IPS-15b (cell line): Measurements from ENCODE around the gene TDRD10.

Experiments used
- H3K27me3 ChIP-seq: one replicate; pipeline ENCODE4 v1.6.1; 2013; ENCODE audit warnings: low read length; ENCODE audit not compliant: control insufficient read depth, insufficient read depth
- H3K36me3 ChIP-seq: one replicate; pipeline ENCODE4 v1.6.1; 2013; ENCODE audit warnings: low read length; ENCODE audit not compliant: control insufficient read depth, insufficient read depth
- H3K4me1 ChIP-seq: one replicate; pipeline ENCODE4 v1.6.1; 2013; ENCODE audit warnings: mild to moderate bottlenecking, low read length; ENCODE audit not compliant: control insufficient read depth, insufficient read depth
- H3K4me3 ChIP-seq: one replicate; pipeline ENCODE4 v1.5.1; 2013; ENCODE audit warnings: low read depth, low read length
- H3K9ac ChIP-seq: one replicate; pipeline ENCODE4 v1.6.1; 2013; ENCODE audit warnings: low read depth, mild to moderate bottlenecking, low read length
- H3K9me3 ChIP-seq: one replicate; pipeline ENCODE4 v1.6.1; 2013; ENCODE audit warnings: mild to moderate bottlenecking, low read length; ENCODE audit not compliant: control insufficient read depth, insufficient read depth

The TDRD10 gene

DNA sequence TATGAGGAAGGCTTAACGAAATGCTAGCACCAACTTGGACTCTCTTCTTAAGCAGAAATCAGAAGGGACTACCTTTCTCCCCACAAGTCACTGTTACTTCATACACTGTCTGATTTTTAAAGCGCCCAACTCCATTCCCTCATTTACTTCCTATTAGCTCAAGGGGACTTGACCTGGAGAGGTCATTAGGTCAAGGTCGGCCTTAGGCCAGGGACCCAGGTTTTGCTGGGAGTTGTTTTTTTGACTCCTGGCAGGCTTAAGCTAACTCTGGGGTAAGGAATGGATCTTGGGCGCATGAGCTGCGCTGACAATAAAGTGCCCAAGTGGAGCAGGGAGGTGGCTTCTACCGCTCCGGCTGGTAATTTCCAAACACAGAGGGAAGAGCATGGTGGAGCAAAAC, 89.2 kb downstream of the TDRD10 start:
- H3K36me3 ChIP-seq = peaks cover 59% of the 10 kb centered on the region
- H3K9ac ChIP-seq = no peak overlapping the region
- H3K4me3 ChIP-seq = no peak overlapping the region
- no peaks in the 10 kb centered on the region for H3K27me3 ChIP-seq
- no peaks in the 10 kb centered on the region for H3K9me3 ChIP-seq
- H3K4me1 ChIP-seq = no peaks in the 10 kb centered on the region

DNA sequence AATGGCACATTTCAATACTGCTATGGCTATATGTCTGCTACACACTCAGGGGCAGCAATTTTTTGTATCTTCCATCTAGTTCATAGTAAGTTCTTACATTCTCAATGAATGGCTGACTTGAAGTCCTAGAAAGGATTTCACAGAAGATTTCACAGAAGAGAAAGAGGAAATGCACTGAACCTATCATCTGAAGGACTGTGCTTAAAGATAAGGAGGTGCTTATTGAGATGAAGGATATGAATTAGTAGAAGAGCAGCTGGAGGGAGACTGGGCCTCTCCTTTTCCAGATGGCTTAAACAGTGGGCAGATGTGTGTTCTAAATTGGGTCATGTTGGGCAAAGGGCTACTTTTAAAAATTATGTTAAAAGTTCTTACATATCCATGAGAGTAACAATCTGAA, 91.4 kb downstream of the TDRD10 start:
- no peaks in the 10 kb centered on the region for H3K27me3 ChIP-seq
- H3K4me1 ChIP-seq = no peaks in the 10 kb centered on the region
- no peaks in the 10 kb centered on the region for H3K9me3 ChIP-seq
- no peak overlapping the region for H3K4me3 ChIP-seq
- peaks cover 61% of the 10 kb centered on the region for H3K36me3 ChIP-seq
- H3K9ac ChIP-seq = no peak overlapping the region

DNA sequence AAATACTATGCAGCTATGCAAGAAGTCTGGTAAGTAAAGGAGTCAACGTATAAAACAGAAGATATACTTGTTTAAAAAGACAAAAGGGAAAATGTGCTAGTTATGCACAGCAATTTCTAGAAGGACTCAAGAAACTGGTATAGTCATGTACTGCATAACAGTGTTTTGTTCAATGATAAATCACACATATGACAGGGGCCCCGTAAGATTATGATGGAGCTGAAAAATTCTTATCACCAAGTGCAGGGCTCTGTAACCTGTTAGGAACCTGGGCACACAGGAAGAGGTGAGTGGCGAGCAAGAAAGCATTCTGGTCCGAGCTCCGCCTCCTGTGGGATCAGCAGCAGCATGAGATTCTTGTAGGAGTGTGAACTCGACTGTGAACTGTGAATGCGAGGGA, 92.8 kb downstream of the TDRD10 start:
- H3K4me1 ChIP-seq = no peaks in the 10 kb centered on the region
- H3K4me3 ChIP-seq = no peak overlapping the region
- no peaks in the 10 kb centered on the region for H3K27me3 ChIP-seq
- no peak overlapping the region for H3K9ac ChIP-seq
- peaks cover 49% of the 10 kb centered on the region for H3K36me3 ChIP-seq
- no peaks in the 10 kb centered on the region for H3K9me3 ChIP-seq

DNA sequence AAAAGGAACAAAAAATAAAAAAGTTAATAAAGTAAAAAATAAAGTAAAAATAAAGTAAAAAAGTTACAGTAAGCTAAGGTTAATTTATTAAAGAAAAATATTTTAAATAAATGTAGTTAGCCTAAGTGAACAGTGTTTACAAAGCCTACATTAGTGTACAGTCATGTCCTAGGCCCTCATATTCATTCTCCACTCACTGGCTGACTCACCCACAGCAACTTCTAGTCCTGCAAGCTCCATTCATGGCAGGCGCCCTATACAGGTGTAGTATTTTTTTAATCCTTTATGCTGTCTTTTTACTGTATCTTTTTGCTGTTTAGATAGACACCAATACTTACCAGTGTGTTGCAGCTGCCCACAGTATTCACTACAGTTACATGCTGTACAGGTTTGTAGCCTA, 93.6 kb downstream of the TDRD10 start:
- H3K4me1 ChIP-seq = no peaks in the 10 kb centered on the region
- peaks cover 45% of the 10 kb centered on the region for H3K36me3 ChIP-seq
- no peaks in the 10 kb centered on the region for H3K9me3 ChIP-seq
- H3K27me3 ChIP-seq = no peaks in the 10 kb centered on the region
- H3K9ac ChIP-seq = no peak overlapping the region
- no peak overlapping the region for H3K4me3 ChIP-seq
